Vagina (tissue), 2 donors: ENCODE results near the gene RNF112. TPM values are rescaled to one million over a fixed set of nuclear protein-coding genes. Genes with fewer than 3 reads are reported as not detected.
"Not testable (repeated sequence)": the region's sequence is repeated elsewhere in the genome, so short reads cannot be mapped to it uniquely, and the experiment has no call there.

ENCODE experiments used
- DNase-seq, 2 donors: peaks; one replicate each; pipeline ENCODE4 v3.0.0-alpha.2; 2017; ENCODE audit errors: extremely low spot score in 2 of 2
- H3K27ac ChIP-seq: fragments of 200-600 bp; sonication (generic); one replicate; pipeline ENCODE4 v1.5.1; 2019
- H3K27me3 ChIP-seq: fragments of 200-600 bp; sonication (generic); one replicate; pipeline ENCODE4 v1.5.1; 2019
- H3K36me3 ChIP-seq, 2 donors: fragments of 200-600 bp; sonication (generic); one replicate each; pipeline ENCODE4 v1.5.1; 2017 to 2019
- H3K4me1 ChIP-seq: fragments of 200-600 bp; sonication (generic); one replicate; pipeline ENCODE4 v1.5.1; 2019
- H3K4me3 ChIP-seq, 2 donors: fragments of 200-600 bp; sonication (generic); 1 replicate in 1 of 2; 2 replicates in 1 of 2; pipeline ENCODE4 v1.5.1; 2016 to 2019
- H3K9me3 ChIP-seq: fragments of 200-600 bp; sonication (generic); one replicate; pipeline ENCODE4 v1.5.1; 2019
- CTCF ChIP-seq, 3 experiments: fragments of 450-650 bp in 2 of 3; fragments of 200-600 bp in 1 of 3; sonication (generic) in 1 of 3; IDR thresholded peaks; one replicate each; pipeline ENCODE4 v1.5.1; 2017 to 2019; ENCODE audit warnings: antibody characterized with exemption in 3 of 3, mild to moderate bottlenecking in 2 of 3, moderate library complexity in 2 of 3
- POLR2A ChIP-seq, 2 donors: fragments of 450-650 bp; IDR thresholded peaks; one replicate each; pipeline ENCODE4 v1.6.1; 2017; ENCODE audit warnings: antibody characterized with exemption in 2 of 2, mild to moderate bottlenecking in 2 of 2, moderate library complexity in 2 of 2
- POLR2AphosphoS5 ChIP-seq, 2 donors: sonication (generic); formaldehyde crosslinking; IDR thresholded peaks; one replicate each; pipeline ENCODE4 v1.9.0; 2017; ENCODE audit warnings: antibody characterized with exemption in 2 of 2, mild to moderate bottlenecking in 2 of 2, low read depth in 1 of 2; ENCODE audit not compliant: insufficient read depth in 1 of 2
- intact Hi-C: fragments of 100-400 bp; cut with DNase I; formaldehyde crosslinking; loops from one replicate; pipeline ENCODE4 v1.15.1; 2023
- total RNA-seq: library from RNA; depleted of rRNA; stranded (reverse); fragments of >200 nt; gene quantifications from one replicate; pipeline ENCODE4 v1.2.3, GENCODE V29; 2016

Gene RNF112
- total RNA-seq, 1 donor from 2014 or later = 1.5 TPM

- no peaks in the 10 kb centered on the region for H3K27me3 ChIP-seq
- TF ChIP-seq CTCF (IDR thresholded peaks at IDR 0.05) (no peak), POLR2AphosphoS5 (IDR thresholded peaks at IDR 0.05; ENCODE audit: insufficient read depth in 1 of 2, low read depth in 1 of 2) (no peak), POLR2A (IDR thresholded peaks at IDR 0.05) (no peak)
- no peak overlapping the region for H3K27ac ChIP-seq
- intact Hi-C loops = no loop called here
- DNase-seq = no peak
- H3K4me1 ChIP-seq = peaks cover 11% of the 10 kb centered on the region
- no peaks in the 10 kb centered on the region for H3K36me3 ChIP-seq
- H3K4me3 ChIP-seq = no peak overlapping the region
- H3K9me3 ChIP-seq = no peaks in the 10 kb centered on the region
These were observed 32.1 kb downstream of the RNF112 start for GRCh38 chr17:19443148-19443547.

DNA sequence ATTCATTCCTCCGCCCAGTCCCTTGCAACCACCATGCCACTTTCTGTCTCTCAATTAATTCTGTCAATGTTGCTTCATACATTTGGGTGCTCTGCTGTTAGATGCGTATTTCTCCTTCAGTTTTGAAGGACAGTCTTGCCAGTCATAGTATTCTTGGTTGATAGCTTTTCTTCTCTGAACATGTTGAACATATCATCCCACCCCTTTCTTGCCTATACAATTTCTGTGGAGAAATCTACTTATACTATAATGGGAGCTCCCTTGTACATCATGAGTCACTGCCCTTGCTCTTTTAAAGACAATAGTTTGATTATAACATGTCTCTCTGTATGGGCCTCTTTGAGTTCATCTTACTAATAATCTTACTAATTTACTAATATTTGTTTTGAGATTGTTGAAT lies 34.1 kb downstream of the RNF112 start:
- Histone ChIP-seq H3K27ac (no peak overlapping the region), H3K4me3 (no peak overlapping the region), H3K36me3 (no peaks in the 10 kb centered on the region), H3K9me3 (no peaks in the 10 kb centered on the region), H3K27me3 (no peaks in the 10 kb centered on the region), H3K4me1 (peaks cover 28% of the 10 kb centered on the region)
- TF ChIP-seq CTCF (IDR thresholded peaks at IDR 0.05) (no peak), POLR2AphosphoS5 (IDR thresholded peaks at IDR 0.05; ENCODE audit: insufficient read depth in 1 of 2, low read depth in 1 of 2) (no peak), POLR2A (IDR thresholded peaks at IDR 0.05) (no peak)
- intact Hi-C loops = loop anchor here (5.0 kb wide), 1 partner anchor 68 kb away; the partner anchor contains the start of gene MAPK7
- no peak for DNase-seq

- DNase-seq, H3K36me3 ChIP-seq, H3K27me3 ChIP-seq, H3K9me3 ChIP-seq, H3K4me3 ChIP-seq: not testable (repeated sequence)
- Histone ChIP-seq H3K27ac (peak overlapping the region; percentile 91), H3K4me1 (peaks cover 28% of the 10 kb centered on the region)
- intact Hi-C loops = loop anchor here (2.0 to 5.0 kb wide), 2 partner anchors 69 to 84 kb away; partner anchors contain the start of genes B9D1 and MAPK7
These were observed 35.5 kb downstream of the RNF112 start for GRCh38 chr17:19446577-19446976.

DNA sequence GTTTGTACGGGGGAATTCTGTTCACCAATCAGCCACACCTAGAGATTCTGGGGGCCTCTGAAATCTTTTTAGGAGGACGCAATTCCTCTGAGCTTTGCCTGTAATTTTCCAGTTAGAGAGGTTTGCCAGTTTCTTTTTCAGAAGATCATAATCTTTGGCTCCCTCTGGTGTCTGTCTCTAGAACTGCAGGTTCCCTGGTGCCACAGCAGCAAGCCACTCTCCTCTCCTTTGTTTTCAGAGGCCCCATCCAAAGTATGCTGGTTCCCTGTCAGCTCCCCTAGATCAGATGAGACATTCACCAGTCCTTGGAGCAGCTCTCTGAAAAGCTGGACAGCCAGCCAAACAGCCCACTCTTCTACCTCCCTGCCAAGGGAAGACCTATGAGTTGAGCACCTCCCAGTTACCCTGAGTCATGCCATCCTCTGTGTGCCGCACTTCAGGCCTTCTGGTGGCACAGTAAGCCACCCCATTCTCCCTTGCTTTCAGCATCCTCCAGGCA lies 36.1 kb downstream of the RNF112 start:
- intact Hi-C loops = loop anchor here (2.0 to 5.0 kb wide), 2 partner anchors 70 to 84 kb away; partner anchors contain the start of genes B9D1 and MAPK7
- no peaks in the 10 kb centered on the region for H3K36me3 ChIP-seq
- no peak overlapping the region for H3K4me3 ChIP-seq
- no peaks in the 10 kb centered on the region for H3K9me3 ChIP-seq
- peak overlapping the region; percentile 91 for H3K27ac ChIP-seq
- TF ChIP-seq POLR2A (IDR thresholded peaks at IDR 0.05) (no peak), CTCF (IDR thresholded peaks at IDR 0.05) (peak; percentile 94 to 99 (median 98)), POLR2AphosphoS5 (IDR thresholded peaks at IDR 0.05; ENCODE audit: insufficient read depth in 1 of 2, low read depth in 1 of 2) (peak in 1 of 2 donors; percentile 84)
- DNase-seq = no peak
- H3K27me3 ChIP-seq = no peaks in the 10 kb centered on the region
- peaks cover 28% of the 10 kb centered on the region for H3K4me1 ChIP-seq

GRCh38 chr17:19448341-19449268 lies 37.6 kb downstream of the RNF112 start:
- peak; percentile 23 to 94 for TF ChIP-seq POLR2AphosphoS5 (IDR thresholded peaks at IDR 0.05; ENCODE audit: insufficient read depth in 1 of 2, low read depth in 1 of 2)
- TF ChIP-seq CTCF (IDR thresholded peaks at IDR 0.05) = no peak
- no peak for TF ChIP-seq POLR2A (IDR thresholded peaks at IDR 0.05)
- Histone ChIP-seq H3K36me3 (no peaks in the 10 kb centered on the region), H3K27ac (peak overlapping the region; percentile 91), H3K9me3 (no peaks in the 10 kb centered on the region), H3K4me3 (no peak overlapping the region), H3K4me1 (peaks cover 28% of the 10 kb centered on the region), H3K27me3 (no peaks in the 10 kb centered on the region)
- DNase-seq = no peak
- intact Hi-C loops = loop anchor here (5.0 kb wide), 1 partner anchor 71 kb away; the partner anchor contains the start of gene MAPK7
